ENCODE data around the gene CDKAL1. TPM values are rescaled to one million over a fixed set of nuclear protein-coding genes. Genes with fewer than 3 reads are reported as not detected.

Gene CDKAL1
- polyA plus RNA-seq, 1 donor = 25.5 TPM

DNA sequence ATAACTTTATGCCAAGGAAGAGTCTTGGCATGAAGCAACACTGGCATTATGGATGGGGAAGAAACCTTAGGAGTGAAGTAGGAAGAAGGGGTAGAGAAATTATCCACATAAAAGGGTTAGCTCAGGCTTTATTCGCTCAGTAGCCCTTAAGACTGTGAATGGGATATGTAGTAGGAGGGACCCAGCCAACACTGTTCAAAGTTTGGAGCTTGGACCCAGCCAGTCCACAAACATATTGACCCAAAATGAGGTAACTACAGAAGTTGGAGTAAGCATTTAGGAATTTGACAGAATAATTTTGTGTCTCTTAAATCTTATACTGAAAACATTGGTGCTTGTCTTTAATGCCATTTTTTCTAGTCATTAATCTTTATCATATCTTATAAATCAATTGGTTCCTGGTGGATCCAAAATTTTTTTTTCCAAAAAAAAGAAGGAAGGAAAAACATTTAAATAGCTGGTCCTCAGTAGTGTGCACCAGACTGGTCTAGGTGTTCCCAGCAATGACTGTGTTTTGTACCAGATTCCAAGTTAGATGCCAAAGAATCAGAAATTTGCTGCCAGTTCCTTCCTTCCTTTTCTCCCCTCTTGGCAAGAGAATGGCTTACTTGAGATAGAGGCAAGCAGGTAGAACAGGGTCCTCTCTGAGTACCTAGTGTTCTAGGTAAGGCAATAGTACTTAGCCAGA is 607.5 kb downstream of the CDKAL1 start:
- no peak for DNase-seq

DNA sequence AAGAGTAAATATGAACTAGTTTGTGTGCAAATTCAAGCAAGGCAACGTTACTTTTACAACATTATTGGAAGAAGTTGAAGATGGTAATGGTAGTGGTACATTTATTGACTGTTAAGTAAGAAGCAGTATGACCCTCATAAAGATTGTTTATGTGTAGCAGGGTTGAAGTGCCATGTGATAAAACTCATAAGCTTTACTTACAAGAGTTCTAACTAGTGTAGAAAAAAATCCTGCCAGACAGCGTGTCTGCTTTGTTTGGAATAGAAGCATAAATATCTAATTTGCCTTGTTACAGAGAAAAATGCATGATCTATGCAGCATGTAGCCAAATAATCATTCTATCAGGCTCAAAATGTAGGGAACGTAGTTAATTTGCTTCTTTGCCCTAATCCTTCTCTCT is 608.5 kb downstream of the CDKAL1 start:
- no peak for DNase-seq

DNA sequence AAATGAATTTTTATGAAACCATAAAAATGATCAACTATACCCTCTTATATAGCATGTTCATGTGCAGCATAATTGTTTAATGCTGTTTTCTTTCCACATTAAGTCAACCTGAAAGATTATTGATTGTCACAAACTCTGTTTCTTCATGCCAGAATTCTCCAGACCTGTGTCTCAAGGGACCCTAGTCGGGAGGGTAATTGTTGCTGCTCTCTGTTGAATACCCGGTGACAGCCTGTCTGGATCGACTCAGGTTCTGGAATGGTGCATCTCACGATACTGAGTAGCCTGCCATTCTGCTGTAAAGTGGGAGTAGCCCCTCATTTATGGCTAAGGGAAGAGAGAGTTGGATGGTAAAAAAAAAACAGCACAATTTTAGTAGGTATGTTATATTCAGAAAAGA is 609.4 kb downstream of the CDKAL1 start:
- no peak for DNase-seq

DNA sequence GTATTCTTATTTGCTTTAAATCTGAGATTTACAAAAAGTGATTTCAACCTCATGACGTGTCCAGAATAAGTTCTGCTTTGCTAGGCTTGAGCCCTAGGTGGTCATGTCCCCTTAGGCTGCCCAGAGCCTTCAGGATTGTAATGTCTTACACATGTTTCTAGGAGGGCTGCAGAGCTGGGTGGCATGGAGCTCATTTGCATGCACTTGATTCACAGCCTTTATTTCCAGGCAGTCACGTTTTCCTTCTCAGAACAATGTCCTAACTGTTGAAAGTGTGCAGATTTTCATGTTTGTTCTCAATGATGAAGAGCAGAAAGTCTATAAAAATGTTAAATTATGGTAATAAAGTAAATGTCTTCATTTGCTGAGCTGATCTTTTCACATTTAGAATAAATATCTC is 610.7 kb downstream of the CDKAL1 start:
- DNase-seq = no peak

DNA sequence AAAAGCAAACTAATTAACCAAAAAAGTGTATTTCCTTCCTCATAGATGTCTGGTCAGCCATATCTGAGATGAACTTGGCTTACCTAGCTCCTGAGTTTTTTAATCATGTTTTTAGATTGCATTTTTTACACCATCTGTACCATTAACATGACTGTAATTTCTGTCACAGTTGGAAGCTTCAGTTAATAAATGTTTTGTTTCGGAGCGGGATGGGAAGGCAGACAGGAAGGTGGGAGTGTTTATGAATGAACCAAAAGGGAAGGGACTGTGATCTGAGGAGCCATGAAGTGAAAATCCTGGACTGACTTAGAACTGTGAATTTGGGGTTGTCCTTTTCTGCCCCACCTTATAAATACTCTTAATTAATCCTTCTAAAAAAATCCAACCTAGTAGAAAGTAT is 613.7 kb downstream of the CDKAL1 start:
- DNase-seq = no peak

DNA sequence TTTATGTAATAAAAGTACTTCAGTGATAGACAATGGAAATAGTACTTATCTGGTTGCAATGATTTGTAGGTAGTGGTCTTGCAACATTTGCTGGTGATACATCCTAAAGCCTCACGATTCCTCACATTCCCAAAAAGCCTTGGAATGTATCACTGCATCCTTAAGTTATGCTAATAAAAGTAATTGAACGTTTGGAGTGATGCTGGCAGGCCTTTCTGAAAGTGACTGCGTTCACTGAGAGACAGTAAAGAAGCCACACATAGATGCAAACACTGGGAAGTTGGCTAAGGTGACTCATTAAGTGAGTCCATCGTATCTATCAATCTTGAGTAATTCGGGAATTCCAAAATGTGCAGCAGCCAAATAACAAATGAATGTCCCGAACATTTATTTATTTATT is 615.2 kb downstream of the CDKAL1 start:
- no peak for DNase-seq

DNA sequence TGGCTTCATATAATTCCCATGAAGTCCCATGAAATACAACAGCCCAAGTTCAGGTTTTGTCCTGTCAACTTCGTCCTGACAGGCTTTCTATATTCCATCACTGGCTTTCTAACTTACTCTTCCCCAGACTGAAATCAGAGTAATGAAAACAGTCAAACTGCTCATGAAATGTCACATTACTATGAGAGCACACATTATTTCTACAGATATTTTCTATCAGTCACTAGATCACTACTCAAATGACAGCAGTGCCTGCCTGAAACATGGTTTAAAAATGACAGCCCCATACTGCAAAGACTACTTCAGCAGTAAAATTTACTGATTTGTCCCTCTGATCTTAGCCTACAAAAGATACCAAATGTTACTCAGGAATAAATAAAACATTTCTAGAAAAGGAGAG is 616.4 kb downstream of the CDKAL1 start:
- DNase-seq = no peak

DNA sequence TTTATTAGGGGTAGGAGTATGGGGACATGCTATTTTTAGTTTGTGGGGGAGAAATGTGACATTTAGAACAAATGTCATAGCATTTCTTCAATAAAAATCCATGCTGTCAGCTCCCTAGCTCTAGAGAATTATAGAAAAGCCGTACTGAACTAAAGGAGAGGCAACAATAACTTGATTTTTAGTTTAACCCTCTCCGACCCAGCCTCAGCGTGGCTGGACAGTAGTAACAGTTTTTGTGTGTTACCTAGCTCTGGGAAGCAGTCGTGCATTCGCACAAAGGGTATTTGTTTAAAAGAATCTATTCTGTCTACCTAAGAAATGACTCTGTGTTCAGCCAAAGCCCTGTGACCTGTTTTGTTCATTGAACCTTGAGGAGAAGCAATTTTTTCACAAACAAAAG is 616.9 kb downstream of the CDKAL1 start:
- DNase-seq = no peak

DNA sequence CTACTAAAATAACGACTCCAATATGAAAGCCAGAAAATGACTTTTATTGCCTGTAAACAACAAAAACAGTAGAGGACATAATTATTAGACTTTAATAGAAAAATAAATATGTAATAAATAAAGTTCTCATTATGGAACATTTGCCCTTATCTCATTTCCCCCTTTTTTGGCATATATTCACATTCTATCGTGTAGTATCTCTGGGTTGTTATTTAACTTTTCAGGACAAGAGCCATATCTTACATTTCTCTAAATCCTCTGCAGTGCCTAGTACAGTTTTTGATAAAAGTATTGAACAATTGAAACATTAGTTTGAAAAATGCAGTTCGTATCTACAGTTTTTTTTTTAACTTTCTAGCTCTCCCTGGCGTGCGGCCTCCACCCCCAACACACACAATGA is 617.3 kb downstream of the CDKAL1 start:
- DNase-seq = no peak

DNA sequence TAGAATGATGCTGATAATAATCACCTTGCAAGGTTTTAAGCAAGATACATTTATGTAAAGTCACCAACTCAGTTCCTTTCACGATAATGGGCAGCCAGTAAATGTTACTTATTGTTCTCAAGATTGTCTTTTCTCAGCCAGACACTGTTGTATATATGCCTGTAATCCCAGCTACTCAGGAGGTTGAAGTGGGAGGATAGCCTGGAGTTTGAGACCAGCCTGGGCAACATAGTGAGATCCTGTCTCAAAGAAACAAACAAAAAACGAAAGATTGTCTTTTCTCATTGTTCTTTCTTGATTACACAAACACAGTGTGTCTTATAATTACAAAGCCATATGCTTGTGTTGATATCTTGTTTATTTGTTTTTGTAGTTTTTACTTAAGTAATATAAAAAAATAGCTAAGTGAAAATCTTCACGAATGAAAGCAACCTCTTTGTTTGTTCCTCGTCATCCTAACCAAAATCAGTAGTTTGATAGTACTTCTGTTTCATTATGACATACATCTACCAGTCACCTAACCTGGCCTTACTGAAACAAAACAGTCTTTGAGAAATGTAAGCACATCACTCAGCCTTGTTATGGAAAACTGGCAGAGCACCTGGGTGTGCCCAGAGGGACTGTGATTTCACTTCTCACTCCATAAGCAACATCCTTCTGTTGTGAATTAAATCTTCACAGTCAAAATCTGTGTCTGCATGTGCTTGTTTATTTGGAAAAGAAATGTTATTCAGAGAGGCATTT is 623.1 kb downstream of the CDKAL1 start:
- DNase-seq = no peak

DNA sequence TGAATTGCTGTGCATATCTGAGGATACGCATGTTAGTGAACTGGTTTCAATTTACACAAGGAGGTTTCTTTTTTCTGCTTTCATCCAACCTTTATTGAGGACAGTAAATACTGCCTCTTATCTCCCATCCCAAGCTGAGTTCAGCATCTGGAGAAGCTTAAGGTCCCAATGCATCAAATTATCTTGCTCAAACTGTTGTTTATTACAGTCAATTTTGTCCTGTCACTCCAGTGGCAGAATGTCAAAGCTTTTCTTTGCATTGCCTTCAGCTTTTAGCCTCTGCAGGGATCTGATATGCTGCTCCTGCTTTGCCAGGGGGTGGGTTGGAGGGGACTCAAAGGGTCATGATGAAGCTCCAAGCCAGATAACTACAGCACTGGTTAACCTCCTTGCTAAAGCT is 623.9 kb downstream of the CDKAL1 start:
- DNase-seq = no peak

DNA sequence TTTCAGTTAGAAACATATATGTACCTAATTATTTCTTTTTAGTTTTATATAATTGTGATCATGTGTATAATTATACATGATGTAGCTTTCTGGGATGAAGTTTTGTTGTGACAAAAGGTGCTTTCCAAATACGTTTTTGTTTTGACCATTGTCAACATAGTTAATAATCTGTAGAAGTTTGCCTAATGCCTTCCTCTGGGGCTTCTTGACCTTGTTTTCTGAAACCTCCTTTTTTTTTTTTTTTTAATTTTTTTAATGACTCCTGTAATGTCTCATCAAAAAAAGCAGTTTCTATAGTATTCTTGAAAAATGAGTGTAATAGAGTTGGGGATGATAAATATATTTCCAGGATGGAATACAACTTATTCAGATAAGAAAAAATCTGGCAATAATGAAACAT is 624.6 kb downstream of the CDKAL1 start:
- DNase-seq = no peak

DNA sequence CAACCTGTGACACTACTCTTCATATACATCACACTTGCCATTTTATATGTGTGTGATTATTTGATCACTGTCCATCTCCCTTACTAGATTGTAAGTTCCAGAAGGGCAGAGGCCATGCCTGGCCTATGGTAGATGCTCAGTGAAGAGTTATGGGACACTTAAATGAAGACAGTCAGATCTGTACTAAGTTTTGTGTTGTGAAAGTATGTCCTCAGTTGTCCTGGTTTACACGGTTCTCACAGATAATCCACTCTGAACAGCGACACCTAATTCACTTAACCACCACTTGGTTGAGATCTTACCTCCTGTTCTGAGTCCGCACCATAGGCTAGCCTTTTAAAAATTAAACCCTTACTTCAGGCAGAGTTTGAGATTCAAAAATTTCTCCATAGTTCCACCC is 625.2 kb downstream of the CDKAL1 start:
- DNase-seq = no peak

DNA sequence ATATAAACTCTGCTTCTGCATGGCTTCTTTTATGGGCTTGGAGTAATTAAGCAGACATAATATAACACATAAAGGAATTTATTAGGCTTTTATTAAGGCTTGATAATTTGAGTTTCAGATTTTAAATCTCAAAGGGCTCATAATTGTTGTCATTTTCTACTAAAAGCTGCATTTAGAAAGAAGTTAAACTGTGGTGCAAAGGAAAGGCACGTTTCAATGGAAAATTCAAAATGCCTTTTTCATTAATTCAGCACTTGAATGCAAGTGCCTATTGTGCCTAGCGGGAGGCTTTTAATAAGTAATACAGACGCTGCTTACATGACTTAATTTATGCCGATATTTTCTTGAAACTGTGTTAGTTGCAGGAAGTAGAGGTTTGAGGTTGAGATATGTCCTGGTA is 627.5 kb downstream of the CDKAL1 start:
- no peak for DNase-seq

DNA sequence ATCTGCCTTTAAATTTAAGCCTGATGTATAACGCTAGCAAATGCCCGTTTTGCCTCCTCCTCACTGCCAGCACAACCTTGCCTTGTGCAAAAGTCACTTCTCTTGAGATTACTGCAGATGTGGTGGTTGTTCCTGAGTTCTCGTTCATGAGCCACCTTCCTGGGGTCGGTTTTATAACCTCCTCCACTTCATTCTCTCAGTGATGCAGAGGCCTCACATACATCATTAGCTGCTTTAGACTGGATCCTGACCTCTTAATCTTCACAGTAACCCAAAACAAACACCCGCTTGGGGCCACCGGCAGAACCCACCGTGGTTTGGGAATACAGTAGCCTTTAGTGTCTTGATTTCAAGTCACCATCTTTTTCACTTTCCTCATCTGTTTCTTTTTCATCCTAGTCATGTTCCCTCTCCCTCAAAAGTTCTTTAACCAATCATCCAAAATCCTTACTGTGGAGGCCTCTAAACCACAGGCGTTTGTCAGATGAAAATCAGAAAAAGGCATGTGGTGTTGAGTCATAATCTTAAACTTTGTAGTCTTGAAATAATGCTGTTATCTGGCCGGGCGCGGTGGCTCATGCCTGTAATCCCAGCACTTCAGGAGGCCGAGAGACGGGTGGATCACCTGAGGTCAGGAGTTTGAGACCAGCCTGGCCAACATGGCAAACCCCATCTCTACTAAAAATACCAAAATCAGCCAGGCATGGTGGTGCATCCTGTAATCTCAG is 629.0 kb downstream of the CDKAL1 start:
- DNase-seq = no peak

DNA sequence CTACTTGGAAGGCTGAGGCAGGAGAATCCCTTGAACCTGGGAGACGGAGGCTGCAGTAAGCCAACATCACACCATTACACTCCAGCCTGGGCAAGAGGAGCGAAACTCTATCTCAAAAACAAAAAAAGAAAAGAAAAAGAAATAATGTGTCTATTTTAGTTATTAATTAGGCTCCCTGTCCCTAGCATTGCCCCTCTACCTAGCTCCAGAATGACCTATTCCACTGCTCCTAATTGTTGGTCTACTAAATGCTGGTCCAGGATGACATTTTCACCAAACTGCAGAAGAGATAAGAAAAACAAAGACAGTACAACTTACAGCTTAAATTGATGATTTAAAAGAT is 629.6 kb downstream of the CDKAL1 start:
- no peak for DNase-seq

DNA sequence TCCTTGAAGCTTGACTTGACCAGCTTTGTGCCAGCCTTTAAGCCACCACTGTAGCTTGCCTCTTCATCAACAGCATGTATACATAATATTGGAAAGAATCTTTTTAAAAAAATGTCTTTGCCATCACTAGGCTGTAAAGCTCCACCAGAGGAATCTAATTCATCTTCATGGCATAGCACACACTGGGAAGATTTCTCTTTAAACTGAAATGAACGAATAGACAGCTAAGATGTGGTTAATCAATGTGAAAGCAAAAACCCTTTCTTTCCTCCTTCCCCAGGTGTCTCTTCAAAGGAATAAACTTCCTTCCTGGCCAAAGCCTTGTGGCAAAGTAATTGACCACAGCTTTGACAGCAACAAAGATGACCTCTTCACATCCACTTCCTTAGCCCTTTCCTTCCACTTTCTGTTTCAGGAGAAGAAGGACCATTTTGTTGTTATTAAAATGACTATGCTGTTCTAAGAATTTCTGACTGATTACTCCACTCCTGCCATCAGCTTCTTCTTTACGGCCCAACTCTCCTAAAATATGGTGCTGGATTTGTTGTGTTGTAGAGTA is 630.6 kb downstream of the CDKAL1 start:
- no peak for DNase-seq

DNA sequence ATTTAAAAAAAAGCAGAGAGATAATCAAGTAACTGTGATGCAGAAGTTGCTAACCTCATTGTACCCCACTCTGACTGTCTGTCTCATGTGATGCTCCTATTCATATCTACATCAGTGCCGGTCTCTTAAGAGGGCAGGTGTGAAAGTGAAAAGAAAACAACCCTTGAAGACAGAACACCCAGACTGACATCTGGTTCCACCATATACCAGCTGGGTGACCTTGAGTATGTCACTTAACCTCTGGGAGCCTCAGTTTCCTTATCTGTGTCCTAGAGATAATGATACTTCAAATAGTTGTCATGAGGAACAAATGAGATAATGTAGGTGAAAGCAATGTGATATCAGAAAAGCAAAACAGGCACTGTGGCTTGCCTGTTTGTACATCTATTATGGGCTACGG is 632.5 kb downstream of the CDKAL1 start:
- DNase-seq = no peak

DNA sequence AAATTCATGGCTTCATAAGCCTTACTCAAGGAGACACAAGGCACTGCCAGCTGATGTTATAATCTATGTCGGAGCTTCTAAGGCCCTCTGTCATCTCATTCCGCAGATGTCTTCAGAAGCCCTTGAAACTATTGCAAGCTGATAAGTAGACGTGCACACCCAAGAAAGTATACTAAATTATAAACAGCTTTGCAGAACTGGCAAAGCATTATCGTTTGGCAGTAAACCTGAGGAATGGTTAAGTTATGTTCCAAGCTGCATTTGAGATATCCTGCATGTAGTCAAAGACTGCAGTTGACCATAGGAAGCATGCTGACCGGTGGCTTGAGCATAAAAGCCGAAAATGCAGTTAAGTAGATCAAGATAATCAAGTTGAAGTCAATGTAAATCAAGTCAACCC is 633.5 kb downstream of the CDKAL1 start:
- no peak for DNase-seq

DNA sequence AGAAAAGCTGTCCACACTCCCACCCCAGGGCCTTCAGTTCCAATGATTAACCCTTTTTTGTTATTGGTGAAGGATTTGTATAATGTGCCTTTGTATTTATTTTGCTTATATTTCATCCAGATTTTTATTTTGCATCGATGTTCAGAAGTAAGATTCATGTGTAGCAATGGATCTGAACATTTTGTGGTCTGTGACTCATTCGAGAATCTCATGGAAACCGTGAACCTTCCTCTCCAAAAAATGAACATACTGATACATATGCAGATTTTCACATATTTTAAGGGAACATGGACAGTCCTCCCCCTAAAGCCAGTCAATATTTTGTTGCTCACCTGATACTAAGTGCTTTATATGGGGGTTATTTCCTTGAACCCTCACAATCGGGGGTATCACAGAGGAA is 637.5 kb downstream of the CDKAL1 start:
- no peak for DNase-seq

DNA sequence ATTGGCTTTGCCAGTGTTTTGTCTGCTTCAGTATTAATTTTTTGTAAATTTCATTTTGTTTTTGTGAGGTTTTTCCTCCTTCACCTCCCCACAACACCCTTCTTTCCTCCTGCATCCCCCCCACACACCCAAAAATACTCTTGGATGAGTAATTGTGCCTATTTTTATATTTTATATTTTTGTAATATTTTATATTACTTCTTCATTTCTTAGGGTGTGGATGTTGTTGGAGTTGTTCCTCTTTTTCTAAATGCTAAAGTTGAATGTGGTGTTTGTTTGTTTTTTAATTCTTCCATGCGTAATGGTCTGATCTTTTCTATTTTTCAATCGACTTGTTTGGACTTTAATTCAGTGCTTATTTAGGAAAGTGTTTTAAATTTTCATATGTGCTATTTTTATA is 638.8 kb downstream of the CDKAL1 start:
- no peak for DNase-seq

DNA sequence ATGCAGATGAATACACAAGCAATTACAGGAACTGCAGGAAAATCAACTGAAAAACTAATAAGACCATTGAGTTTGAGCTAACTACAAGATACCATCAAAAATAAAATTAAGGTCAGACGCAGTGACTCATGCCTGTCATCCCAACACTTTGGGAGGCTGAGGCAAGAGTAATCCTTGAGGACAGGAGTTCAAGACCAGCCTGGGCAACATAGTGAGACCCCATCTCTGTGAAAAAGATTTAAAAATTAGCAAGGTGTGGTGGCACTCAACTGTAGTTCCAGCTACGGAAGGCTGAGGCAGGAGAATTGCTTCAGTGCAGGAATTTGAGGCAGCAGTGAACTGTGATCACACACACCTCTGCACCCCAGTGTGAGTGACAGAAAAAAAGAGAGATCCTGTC is 639.4 kb downstream of the CDKAL1 start:
- DNase-seq = no peak

DNA sequence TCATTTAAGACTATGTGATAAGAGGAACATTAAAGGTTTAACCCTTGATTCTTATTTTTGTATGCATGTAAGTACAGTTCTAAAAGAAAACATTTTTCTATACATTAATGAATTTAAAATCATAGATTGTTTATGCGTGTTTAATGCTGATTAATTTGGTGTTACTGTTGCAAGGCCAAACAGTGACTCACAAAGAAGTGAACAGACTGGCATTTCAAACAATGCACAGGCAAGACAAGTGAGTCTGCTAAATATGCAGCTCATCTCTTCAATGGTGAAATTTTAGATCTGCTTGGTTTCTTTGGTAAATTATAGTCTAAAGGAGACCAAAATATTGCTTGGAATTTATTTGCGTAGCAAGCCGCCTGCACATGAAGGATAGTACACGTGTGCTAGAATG is 641.9 kb downstream of the CDKAL1 start:
- no peak for DNase-seq

Data from left kidney (tissue), 2 donors.